Mucosa of stomach (tissue), 1 donor: ENCODE results near the gene EXOC3.
"Not testable (repeated sequence)": the region's sequence is repeated elsewhere in the genome, so short reads cannot be mapped to it uniquely, and the experiment has no call there.

Experiments used
- H3K27me3 ChIP-seq: one replicate; pipeline ENCODE4 v1.7.0; 2013; ENCODE audit warnings: mild to moderate bottlenecking, low read length; ENCODE audit not compliant: control insufficient read depth, insufficient read depth
- H3K36me3 ChIP-seq: one replicate; pipeline ENCODE4 v1.7.0; 2013; ENCODE audit warnings: low read length; ENCODE audit not compliant: control insufficient read depth, insufficient read depth
- H3K4me1 ChIP-seq: one replicate; pipeline ENCODE4 v1.7.0; 2013; ENCODE audit warnings: mild to moderate bottlenecking, low read length; ENCODE audit not compliant: control insufficient read depth, insufficient read depth
- H3K4me3 ChIP-seq: one replicate; pipeline ENCODE4 v1.7.0; 2013; ENCODE audit warnings: low read length
- H3K9ac ChIP-seq: one replicate; pipeline ENCODE4 v1.7.0; 2013; ENCODE audit warnings: mild to moderate bottlenecking, low read length, moderate library complexity
- H3K9me3 ChIP-seq: one replicate; pipeline ENCODE4 v1.7.0; 2013; ENCODE audit warnings: mild to moderate bottlenecking, low read length, moderate library complexity; ENCODE audit not compliant: control insufficient read depth
- donor health status: Pancreatic carcinoma.

The EXOC3 gene

DNA sequence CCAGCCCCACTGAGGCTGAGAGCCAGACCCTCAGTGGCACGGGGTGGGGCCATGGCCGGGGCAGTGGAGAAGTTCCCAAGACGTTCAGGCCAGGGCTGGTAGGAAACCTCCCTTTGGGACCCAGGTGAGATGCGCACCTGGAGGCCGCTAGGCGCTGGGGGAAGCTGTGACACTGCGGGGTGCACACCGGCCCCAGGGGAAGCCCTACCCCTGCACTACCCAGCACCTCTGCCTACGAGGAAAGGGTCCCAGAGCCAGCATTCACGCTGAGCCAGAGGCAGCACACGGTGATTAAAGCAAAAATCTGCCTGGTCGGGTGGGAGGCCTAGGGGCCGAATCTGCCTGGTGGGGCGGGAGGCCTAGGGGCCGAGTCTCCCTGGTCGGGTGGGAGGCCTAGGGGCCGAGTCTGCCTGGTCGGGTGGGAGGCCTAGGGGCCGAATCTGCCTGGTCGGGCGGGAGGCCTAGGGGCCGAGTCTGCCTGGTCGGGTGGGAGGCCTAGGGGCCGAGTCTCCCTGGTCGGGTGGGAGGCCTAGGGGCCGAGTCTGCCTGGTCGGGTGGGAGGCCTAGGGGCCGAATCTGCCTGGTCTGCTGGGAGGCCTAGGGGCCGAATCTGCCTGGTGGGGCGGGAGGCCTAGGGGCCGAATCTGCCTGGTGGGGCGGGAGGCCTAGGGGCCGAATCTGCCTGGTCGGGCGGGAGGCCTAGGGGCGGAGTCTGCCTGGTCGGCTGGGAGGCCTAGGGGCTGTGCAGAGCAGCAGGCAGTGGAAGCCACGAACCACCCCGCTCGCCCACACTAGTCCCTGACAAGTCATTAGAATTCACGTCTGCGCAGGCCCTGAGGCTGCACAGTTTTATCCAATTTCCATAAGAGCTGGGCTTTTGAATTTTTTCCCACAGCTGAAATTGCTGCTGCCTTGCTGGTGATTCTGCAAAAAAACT lies 27.7 kb upstream of the EXOC3 start:
- H3K36me3 ChIP-seq, H3K4me3 ChIP-seq, H3K9ac ChIP-seq, H3K4me1 ChIP-seq, H3K9me3 ChIP-seq, H3K27me3 ChIP-seq: not testable (repeated sequence)

DNA sequence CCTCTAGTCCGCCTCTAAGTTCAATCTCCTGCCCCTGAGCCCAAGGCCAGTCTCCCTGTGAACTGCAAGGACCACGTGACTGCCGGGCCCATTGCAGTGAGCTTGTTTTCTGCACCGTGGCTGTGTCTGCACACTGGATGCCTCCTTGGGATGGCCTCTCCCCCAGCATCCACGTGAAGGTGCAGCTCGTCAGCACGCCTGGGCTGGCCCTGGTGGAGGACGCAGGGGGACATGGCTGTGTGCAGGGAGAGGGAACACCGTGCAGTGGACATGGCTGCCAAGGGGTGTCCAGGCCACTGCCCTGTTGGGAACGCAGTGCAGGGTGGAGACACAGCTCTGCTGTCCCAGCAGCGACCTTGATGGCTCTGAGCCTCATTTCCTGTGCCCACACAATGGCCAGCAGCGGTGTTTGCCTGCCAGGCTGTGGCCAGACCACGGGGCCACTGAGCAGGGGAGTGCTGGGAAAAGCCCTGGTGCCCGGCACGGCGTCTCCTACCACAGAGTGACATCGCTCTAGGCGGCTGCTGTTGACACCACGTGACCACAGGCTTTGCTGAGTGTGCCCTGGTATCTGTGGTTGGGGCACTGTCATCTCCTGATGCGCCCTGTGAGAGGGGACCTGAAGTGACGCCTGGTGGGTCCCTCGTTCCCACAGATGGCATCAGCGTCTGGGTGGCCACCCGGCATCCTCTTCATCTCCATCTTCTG lies 26.9 kb upstream of the EXOC3 start:
- no peak overlapping the region for H3K9ac ChIP-seq
- H3K4me1 ChIP-seq = no peaks in the 10 kb centered on the region
- H3K27me3 ChIP-seq = no peaks in the 10 kb centered on the region
- no peaks in the 10 kb centered on the region for H3K9me3 ChIP-seq
- no peaks in the 10 kb centered on the region for H3K36me3 ChIP-seq
- H3K4me3 ChIP-seq = no peak overlapping the region

DNA sequence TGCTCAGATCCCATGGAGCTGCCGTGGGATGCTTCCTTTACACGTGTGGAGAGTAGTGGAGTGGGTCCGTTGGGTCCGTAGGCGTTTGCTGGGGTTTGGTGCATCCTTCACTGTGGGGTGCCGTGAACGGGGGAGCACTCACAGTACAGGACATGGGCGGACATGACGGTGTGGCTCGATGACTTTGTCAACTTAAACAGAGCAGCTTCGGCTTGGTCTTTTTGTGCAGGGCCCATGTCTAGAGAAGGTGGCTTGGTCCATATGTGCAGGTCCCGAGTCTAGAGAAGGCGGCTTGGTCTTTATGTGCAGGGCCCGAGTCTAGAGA lies 26.4 kb upstream of the EXOC3 start:
- H3K9ac ChIP-seq = no peak overlapping the region
- no peaks in the 10 kb centered on the region for H3K9me3 ChIP-seq
- H3K4me3 ChIP-seq = no peak overlapping the region
- no peaks in the 10 kb centered on the region for H3K4me1 ChIP-seq
- H3K36me3 ChIP-seq = no peaks in the 10 kb centered on the region
- no peaks in the 10 kb centered on the region for H3K27me3 ChIP-seq

DNA sequence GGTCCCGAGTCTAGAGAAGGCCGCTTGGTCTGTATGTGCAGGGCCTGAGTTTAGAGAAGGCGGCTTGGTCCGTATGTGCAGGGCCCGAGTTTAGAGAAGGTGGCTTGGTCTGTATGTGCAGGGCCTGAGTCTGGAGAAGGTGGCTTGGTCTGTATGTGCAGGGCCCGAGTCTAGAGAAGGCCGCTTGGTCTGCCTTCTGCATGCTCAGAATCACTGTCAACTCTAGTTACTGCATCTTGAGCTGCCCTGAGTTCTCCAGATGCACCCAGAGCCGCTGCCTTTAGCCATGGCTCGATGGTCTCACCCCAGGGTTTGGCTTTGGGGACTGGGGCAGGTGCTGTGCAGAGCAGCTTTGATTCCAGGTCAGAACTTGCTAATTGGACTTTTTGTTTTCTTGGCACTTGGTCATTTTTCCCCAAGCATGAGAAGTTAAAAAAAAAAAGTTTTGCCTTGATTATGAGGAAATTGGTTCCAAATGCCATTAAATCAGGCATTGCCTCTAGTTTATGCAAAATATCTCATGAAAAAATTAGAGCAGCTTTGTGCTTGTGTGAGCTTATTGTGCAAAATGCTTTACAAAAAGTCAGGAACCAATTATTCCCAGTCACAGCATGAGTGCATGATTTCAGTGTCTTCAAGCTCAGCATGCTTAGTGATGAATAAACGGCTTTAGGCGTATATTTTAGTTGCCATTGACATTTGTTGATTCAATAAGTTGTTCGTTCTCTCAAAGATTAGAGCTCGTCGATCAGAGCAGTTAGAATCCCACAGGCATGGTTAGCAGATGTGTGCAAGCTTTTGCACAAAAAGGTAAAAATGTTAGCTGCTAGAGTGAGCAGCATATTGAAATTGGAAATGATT lies 25.4 kb upstream of the EXOC3 start:
- H3K9me3 ChIP-seq = no peaks in the 10 kb centered on the region
- H3K36me3 ChIP-seq = no peaks in the 10 kb centered on the region
- no peak overlapping the region for H3K9ac ChIP-seq
- no peaks in the 10 kb centered on the region for H3K27me3 ChIP-seq
- H3K4me1 ChIP-seq = no peaks in the 10 kb centered on the region
- H3K4me3 ChIP-seq = no peak overlapping the region

DNA sequence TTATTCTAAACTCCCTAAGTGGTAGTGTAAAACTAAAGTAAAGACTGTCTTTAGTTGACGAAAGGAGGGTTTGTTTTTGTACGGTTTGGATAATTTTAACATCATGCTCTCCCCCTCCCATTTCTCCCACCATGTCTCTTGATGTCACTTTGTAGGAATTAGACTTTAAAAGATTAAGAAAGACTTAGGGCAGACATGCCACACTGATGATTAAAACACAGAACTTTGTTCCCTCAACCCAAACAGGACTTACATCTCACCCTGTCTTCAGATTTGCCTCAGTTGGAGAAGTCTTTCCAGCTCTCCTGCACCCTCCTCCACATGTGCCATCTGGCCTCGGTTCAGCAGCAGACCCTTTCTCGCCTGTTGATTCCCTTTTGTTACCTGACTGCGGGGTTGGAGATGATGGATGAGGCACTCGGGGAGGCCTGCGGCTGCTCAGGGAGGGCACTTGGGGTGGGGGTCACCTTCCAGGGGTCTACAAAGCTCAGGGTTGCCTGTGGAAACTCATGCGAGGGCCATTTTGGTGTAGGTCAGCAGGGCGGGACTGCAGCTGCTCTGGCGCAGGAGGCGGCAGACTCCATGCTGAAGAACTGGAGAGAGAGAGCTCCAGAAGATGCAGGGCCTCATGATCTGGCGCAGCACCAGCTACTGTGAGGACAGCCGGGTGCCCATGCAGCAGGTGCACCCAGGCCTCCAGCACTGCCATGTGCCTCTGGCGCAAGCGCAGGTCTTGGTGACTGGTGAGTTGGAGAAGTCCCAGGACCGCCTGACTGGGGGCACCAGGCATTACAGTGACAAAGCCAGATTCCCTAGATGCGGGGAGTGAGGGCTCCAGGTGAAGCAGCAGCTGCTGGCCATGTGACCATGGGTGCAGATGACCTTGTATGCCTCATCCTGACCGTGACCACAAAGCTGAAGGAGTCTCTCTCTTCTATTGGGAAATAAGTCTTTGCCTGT lies 24.5 kb upstream of the EXOC3 start:
- no peaks in the 10 kb centered on the region for H3K4me1 ChIP-seq
- no peaks in the 10 kb centered on the region for H3K27me3 ChIP-seq
- H3K9me3 ChIP-seq = no peaks in the 10 kb centered on the region
- H3K36me3 ChIP-seq = no peaks in the 10 kb centered on the region
- no peak overlapping the region for H3K4me3 ChIP-seq
- no peak overlapping the region for H3K9ac ChIP-seq

DNA sequence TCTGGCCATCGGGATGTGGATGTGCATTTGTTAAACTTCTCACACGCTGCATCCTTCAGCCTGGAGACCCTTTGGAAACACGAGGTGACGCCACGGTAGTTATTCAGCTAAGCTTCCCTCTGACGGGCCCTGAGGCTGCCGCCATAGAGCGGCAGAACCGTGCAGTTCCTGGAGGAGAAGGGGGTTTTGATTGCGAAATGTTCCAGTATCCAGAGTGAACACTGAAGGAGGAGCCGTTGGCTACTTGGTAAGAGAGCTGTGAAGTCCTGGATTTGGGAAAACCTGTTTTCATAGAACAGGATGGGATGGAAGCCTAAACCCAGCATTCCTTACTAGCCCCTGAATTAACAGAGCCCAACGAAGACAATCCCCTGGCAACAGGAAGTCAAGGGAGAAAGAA lies 23.0 kb upstream of the EXOC3 start:
- no peak overlapping the region for H3K4me3 ChIP-seq
- H3K4me1 ChIP-seq = no peaks in the 10 kb centered on the region
- no peaks in the 10 kb centered on the region for H3K36me3 ChIP-seq
- H3K9me3 ChIP-seq = no peaks in the 10 kb centered on the region
- H3K9ac ChIP-seq = no peak overlapping the region
- H3K27me3 ChIP-seq = no peaks in the 10 kb centered on the region

DNA sequence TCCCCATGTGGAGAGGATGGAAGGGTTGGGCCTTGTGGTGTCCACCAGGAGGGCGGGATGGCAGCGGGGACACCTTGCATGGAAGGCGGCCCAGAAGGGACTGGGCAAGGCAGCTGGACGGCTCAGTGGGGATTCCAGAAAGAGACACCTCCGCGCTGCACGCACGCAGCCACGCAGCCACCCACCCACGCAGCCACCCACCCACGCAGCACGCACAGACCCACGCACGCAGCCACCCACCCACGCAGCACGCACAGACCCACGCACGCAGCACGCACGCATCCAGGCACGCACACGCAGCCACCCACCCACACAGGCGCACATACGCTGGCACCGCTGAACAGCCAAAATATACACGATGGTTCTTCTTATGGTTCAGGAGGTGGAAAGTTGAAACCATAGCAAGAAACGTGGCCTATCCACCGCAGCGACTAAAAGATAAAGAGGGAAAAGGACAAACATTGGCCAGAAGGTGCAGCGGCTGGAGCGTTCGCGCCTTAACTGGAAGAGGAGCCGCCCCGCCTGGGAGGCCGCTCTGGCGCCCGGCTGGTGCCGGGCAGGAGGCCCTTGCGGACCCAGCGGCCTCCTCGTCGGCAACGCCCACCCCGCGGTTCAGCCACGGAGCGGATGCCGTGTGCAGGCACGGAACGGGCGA lies 22.2 kb upstream of the EXOC3 start:
- Histone ChIP-seq H3K36me3 (no peaks in the 10 kb centered on the region), H3K4me3 (no peak overlapping the region), H3K9ac (no peak overlapping the region), H3K9me3 (no peaks in the 10 kb centered on the region), H3K4me1 (no peaks in the 10 kb centered on the region), H3K27me3 (no peaks in the 10 kb centered on the region)

DNA sequence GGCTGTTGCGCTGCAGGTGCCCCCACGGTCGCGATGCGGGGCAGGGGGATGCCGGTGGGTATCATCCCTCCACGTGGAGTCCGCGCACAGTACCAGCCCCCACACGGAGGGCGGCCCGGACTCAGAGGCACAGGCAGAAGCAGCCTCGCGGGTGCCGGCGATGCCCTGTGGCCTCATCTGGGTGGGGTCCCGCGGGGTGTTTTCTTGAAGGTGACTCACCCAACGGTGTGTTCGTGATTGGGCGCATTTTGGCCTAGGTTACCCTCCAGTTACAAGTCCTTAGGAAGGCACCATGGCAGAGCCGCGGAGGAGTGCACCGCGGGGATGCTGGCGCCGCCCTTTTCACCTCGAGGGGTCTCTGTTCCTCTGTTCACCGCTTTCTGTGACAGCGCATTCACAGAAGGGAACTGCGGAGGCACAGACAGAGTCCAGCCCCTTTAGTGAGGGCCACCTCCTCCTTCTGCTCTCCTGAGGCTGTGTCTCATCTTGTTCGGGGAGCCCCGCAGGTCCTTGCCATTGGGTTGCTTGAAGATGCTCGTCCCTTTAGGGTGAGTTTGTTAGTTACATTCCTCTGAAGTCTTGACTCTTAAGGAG lies 21.6 kb upstream of the EXOC3 start:
- no peak overlapping the region for H3K4me3 ChIP-seq

DNA sequence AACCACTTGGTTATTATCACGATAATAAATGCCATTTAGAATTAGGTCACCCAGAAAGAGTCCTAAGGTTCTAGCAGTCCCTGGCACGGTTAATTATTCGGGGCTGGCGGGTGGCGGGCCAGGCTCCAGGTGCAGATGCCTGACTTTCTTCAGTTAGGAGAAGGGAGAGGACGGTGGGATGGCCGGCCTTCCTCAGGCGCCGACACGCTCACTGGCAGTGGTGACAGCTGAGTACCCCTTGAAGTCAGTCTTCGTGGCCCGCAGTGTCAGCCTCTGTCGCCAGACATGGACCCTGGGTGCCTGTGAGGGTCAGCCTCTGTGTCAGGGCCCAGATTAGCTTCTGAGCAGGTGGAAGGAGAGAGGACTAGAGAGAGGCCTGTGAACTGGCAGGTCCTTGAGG lies 21.1 kb upstream of the EXOC3 start:
- Histone ChIP-seq H3K4me1 (no peaks in the 10 kb centered on the region), H3K36me3 (no peaks in the 10 kb centered on the region), H3K9ac (no peak overlapping the region), H3K27me3 (no peaks in the 10 kb centered on the region), H3K4me3 (no peak overlapping the region), H3K9me3 (no peaks in the 10 kb centered on the region)

More for the DNA sequence above, 21.6 kb upstream of the EXOC3 start:
- Histone ChIP-seq H3K27me3 (no peaks in the 10 kb centered on the region), H3K9ac (no peak overlapping the region), H3K4me1 (no peaks in the 10 kb centered on the region), H3K36me3 (no peaks in the 10 kb centered on the region), H3K9me3 (no peaks in the 10 kb centered on the region)

DNA sequence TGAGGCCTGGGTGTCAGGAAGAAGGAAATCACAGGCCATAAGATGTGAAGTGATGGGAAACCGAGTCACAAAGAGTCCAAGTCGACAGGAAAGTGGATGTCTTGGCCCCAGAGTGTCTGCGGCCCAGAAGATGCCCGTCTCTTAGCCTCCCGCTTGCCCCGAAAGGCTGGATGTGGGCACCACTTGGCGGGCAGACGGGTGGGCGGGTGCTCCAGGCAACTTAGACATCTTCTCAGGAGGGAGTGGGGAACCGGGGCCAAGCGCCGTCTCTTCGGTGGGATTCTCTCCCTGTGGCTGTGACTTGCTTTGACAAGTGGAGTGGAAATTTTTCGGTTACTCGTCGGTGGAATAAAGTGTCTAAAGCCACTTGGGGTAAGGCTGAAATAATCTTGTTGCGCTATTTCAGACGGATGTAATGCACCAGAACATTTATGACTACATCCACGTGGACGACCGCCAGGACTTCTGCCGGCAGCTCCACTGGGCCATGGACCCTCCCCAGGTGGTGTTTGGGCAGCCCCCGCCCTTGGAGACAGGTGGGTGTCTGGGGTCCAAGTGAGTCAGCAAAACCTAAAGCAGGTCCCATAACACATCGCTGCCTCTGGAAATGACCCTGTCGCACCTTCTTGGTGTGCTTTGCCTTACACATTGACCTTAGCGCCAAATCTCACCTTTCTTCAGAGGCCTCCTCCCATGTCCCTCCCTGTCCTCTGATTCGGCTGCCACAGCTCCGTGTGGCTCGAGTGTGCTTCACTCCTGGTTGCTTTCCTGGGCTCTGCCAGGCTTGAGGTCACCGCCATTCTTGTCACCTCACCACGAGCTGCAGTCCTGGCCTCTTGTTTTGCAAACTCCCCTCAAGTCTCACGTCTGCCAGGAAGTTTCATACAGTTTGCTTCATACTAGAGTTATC lies 20.4 kb upstream of the EXOC3 start:
- Histone ChIP-seq H3K9me3 (no peaks in the 10 kb centered on the region), H3K4me3 (no peak overlapping the region), H3K9ac (no peak overlapping the region), H3K36me3 (no peaks in the 10 kb centered on the region), H3K27me3 (no peaks in the 10 kb centered on the region), H3K4me1 (no peaks in the 10 kb centered on the region)
